H9 (cell line): ENCODE results near the gene CT83. TPM values are rescaled to one million over a fixed set of nuclear protein-coding genes. Genes with fewer than 3 reads are reported as not detected.

Source experiments
- DNase-seq: peaks from one replicate; pipeline ENCODE4 v3.0.0-alpha.2; 2017
- H2AFZ ChIP-seq: one replicate; pipeline ENCODE4 v1.6.1; 2013; ENCODE audit warnings: mild to moderate bottlenecking, low read length, control low read depth, moderate library complexity
- H2AK5ac ChIP-seq: 2 replicates; pipeline ENCODE4 v1.6.1; 2013; ENCODE audit warnings: low read length, control low read depth, mixed read lengths; ENCODE audit not compliant: insufficient read length
- H2BK120ac ChIP-seq: one replicate; pipeline ENCODE4 v1.6.1; 2013; ENCODE audit warnings: low read depth, mild to moderate bottlenecking, low read length, control low read depth, inconsistent platforms; ENCODE audit not compliant: poor library complexity, severe bottlenecking
- H2BK12ac ChIP-seq: 2 replicates; pipeline ENCODE4 v1.6.1; 2013; ENCODE audit warnings: low read length, control low read depth, mixed read lengths, low read depth; ENCODE audit not compliant: insufficient read length
- H2BK15ac ChIP-seq: 2 replicates; pipeline ENCODE4 v1.6.1; 2013; ENCODE audit warnings: low read depth, low read length, control low read depth
- H2BK20ac ChIP-seq: one replicate; pipeline ENCODE4 v1.6.1; 2013; ENCODE audit warnings: low read depth, mild to moderate bottlenecking, low read length, control low read depth, inconsistent platforms; ENCODE audit not compliant: poor library complexity, severe bottlenecking
- H2BK5ac ChIP-seq: 2 replicates; pipeline ENCODE4 v1.6.1; 2013; ENCODE audit warnings: low read length, control low read depth, mixed read lengths; ENCODE audit not compliant: insufficient read length
- H3K14ac ChIP-seq: 2 replicates; pipeline ENCODE4 v1.6.1; 2013; ENCODE audit warnings: low read length, control low read depth; ENCODE audit not compliant: insufficient read depth
- H3K18ac ChIP-seq: 2 replicates; pipeline ENCODE4 v1.6.1; 2013; ENCODE audit warnings: low read depth, mild to moderate bottlenecking, mixed read lengths, low read length, control low read depth; ENCODE audit not compliant: insufficient read length
- H3K23ac ChIP-seq: 2 replicates; pipeline ENCODE4 v1.6.1; 2013; ENCODE audit warnings: low read length, control low read depth, mixed read lengths, low read depth; ENCODE audit not compliant: insufficient read length
- H3K23me2 ChIP-seq: 2 replicates; pipeline ENCODE4 v1.6.1; 2013; ENCODE audit warnings: low read depth, mild to moderate bottlenecking, mixed read lengths, low read length, control low read depth; ENCODE audit not compliant: insufficient read length, poor library complexity, severe bottlenecking
- H3K27ac ChIP-seq: 2 replicates; pipeline ENCODE4 v1.5.1; 2013; ENCODE audit warnings: low read length, control low read depth, mixed read lengths, low read depth; ENCODE audit not compliant: insufficient read length
- H3K27me3 ChIP-seq: 2 replicates; pipeline ENCODE4 v1.6.1; 2013; ENCODE audit warnings: low read length, control low read depth, inconsistent platforms; ENCODE audit not compliant: insufficient read depth
- H3K4ac ChIP-seq: 2 replicates; pipeline ENCODE4 v1.6.1; 2013; ENCODE audit warnings: low read depth, mild to moderate bottlenecking, control low read depth, inconsistent platforms, low read length, moderate library complexity
- H3K4me1 ChIP-seq: 2 replicates; pipeline ENCODE4 v1.6.1; 2013; ENCODE audit warnings: low read length, control low read depth, inconsistent platforms; ENCODE audit not compliant: insufficient read depth
- H3K4me2 ChIP-seq: 2 replicates; pipeline ENCODE4 v1.6.1; 2013; ENCODE audit warnings: low read length, control low read depth, mixed read lengths; ENCODE audit not compliant: insufficient read length, insufficient read depth
- H3K56ac ChIP-seq: 2 replicates; pipeline ENCODE4 v1.6.1; 2013; ENCODE audit warnings: low read depth, mild to moderate bottlenecking, mixed read lengths, low read length, control low read depth; ENCODE audit not compliant: insufficient read length
- H3K79me1 ChIP-seq: 2 replicates; pipeline ENCODE4 v1.6.1; 2013; ENCODE audit warnings: low read depth, mild to moderate bottlenecking, moderate library complexity, low read length, control low read depth, inconsistent platforms; ENCODE audit not compliant: insufficient read depth, poor library complexity, severe bottlenecking
- H3K79me2 ChIP-seq: 2 replicates; pipeline ENCODE4 v1.6.1; 2013; ENCODE audit warnings: low read length, control low read depth, inconsistent platforms; ENCODE audit not compliant: insufficient read depth
- H3K9ac ChIP-seq: 2 replicates; pipeline ENCODE4 v1.6.1; 2013; ENCODE audit warnings: low read length, control low read depth, mixed read lengths; ENCODE audit not compliant: insufficient read length; ENCODE audit errors: extremely low read depth
- H3K9me3 ChIP-seq: one replicate; pipeline ENCODE4 v1.6.1; 2013; ENCODE audit warnings: low read depth, low read length, inconsistent platforms; ENCODE audit not compliant: control insufficient read depth
- H3T11ph ChIP-seq: one replicate; pipeline ENCODE4 v1.6.1; 2013; ENCODE audit warnings: mild to moderate bottlenecking, low read length, control low read depth, inconsistent platforms
- H4K20me1 ChIP-seq: one replicate; pipeline ENCODE4 v1.6.1; 2013; ENCODE audit not compliant: control insufficient read depth, insufficient read length, insufficient read depth
- H4K5ac ChIP-seq: 2 replicates; pipeline ENCODE4 v1.6.1; 2013; ENCODE audit warnings: low read depth, mild to moderate bottlenecking, mixed read lengths, low read length, control low read depth; ENCODE audit not compliant: insufficient read length
- H4K8ac ChIP-seq: replicated peaks from 2 replicates; pipeline ENCODE4 v1.6.1; 2013; ENCODE audit warnings: low read length, control low read depth, mixed read lengths, low read depth; ENCODE audit not compliant: insufficient read length
- H4K91ac ChIP-seq: 2 replicates; pipeline ENCODE4 v1.6.1; 2013; ENCODE audit warnings: low read depth, mild to moderate bottlenecking, moderate library complexity, mixed read lengths, low read length, control low read depth; ENCODE audit not compliant: insufficient read length
- H3K27ac Mint-ChIP-seq, 3 experiments: 2 replicates in 2 of 3; 3 replicates in 1 of 3; pipeline ENCODE4 v1.8.0; 2020 to 2021; ENCODE audit warnings: mixed read lengths in 3 of 3, mild to moderate bottlenecking in 1 of 3, moderate library complexity in 1 of 3
- H3K27me3 Mint-ChIP-seq: 2 replicates; pipeline ENCODE4 v1.8.0; 2021; ENCODE audit warnings: low read depth, mild to moderate bottlenecking, moderate library complexity, mixed read lengths
- H3K36me3 Mint-ChIP-seq, 3 experiments: 2 replicates in 2 of 3; 3 replicates in 1 of 3; pipeline ENCODE4 v1.8.0; 2020 to 2021; ENCODE audit warnings: low read depth in 3 of 3, mixed read lengths in 3 of 3; ENCODE audit not compliant: insufficient read depth in 1 of 3
- H3K4me1 Mint-ChIP-seq, 2 experiments: 2 replicates each; pipeline ENCODE4 v1.8.0; 2020; ENCODE audit warnings: mixed read lengths in 2 of 2
- H3K4me3 Mint-ChIP-seq, 2 experiments: 2 replicates in 1 of 2; 3 replicates in 1 of 2; pipeline ENCODE4 v1.8.0; 2020 to 2021; ENCODE audit warnings: mild to moderate bottlenecking in 2 of 2, mixed read lengths in 2 of 2, moderate library complexity in 1 of 2
- H3K9me3 Mint-ChIP-seq, 2 experiments: 2 replicates in 1 of 2; 3 replicates in 1 of 2; pipeline ENCODE4 v1.8.0; 2020; ENCODE audit warnings: mild to moderate bottlenecking in 2 of 2, mixed read lengths in 2 of 2, moderate library complexity in 1 of 2
- CTCF ChIP-seq: fragments of 200-600 bp; sonication (generic); conservative IDR thresholded peaks from 3 replicates; pipeline ENCODE4 v1.8.0; 2021; ENCODE audit warnings: antibody characterized with exemption, mild to moderate bottlenecking
- WGBS: extraction: QIAGEN DNeasy Blood & Tissue Kit; methylation state at CpG from one replicate; pipeline ENCODE4 v1.1.7; 2013; ENCODE audit warnings: missing lambda C conversion rate, low lambda C conversion rate, mixed read lengths; ENCODE audit not compliant: insufficient read length; ENCODE audit errors: extremely low coverage; 5-methylcytosine and 5-hydroxymethylcytosine counted together
- total RNA-seq: library from RNA; stranded (reverse); gene quantifications from 2 replicates; pipeline ENCODE4 v1.2.1, GENCODE V29; 2021

Gene CT83
- total RNA-seq, 1 experiment from 2014 or later, result not detected

DNA sequence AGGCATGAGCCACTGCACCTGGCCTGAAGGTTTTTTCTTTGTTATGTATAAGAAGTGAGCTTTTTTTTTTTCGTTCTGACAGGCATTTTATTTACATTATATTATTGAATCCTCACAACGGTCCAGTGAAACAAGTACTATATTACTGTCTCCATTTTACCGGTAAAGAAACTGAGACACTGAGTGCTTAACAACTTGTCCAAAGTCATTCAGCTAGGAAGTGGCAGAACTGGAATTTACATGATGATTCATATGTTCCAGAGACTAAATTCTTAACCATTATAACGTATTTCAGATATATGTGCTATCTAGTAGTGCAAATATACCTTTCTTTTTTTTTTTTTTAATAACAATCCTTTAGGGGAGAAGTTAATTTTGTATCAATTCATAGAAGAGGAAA lies 44.8 kb downstream of the CT83 start:
- Histone ChIP-seq H2BK12ac (no peak overlapping the region), H4K20me1 (no peaks in the 10 kb centered on the region), H4K8ac (no peak overlapping the region), H2AK5ac (no peak overlapping the region), H3K79me2 (no peaks in the 10 kb centered on the region), H3K4me2 (no peak overlapping the region), H2AFZ (no peak overlapping the region), H2BK20ac (no peak overlapping the region), H3K23me2 (no peaks in the 10 kb centered on the region), H3K9me3 (no peaks in the 10 kb centered on the region), H3T11ph (no peak overlapping the region), H3K14ac (no peak overlapping the region), H3K9ac (no peak overlapping the region), H3K23ac (no peak overlapping the region), H3K4ac (no peak overlapping the region), H3K79me1 (no peaks in the 10 kb centered on the region), H4K91ac (no peak overlapping the region), H3K27ac (no peak overlapping the region), H3K27me3 (no peaks in the 10 kb centered on the region), H3K56ac (no peak overlapping the region), H4K5ac (no peak overlapping the region), H2BK120ac (no peak overlapping the region), H3K4me1 (no peaks in the 10 kb centered on the region), H2BK15ac (no peak overlapping the region), H2BK5ac (no peak overlapping the region), H3K18ac (no peak overlapping the region)
- Mint-ChIP-seq H3K9me3 (peaks cover 0 to 3% of the 10 kb centered on the region in 2 experiments; a peak in 2 of 5 replicates), H3K27me3 (no peaks in the 10 kb centered on the region), H3K4me3 (no peak overlapping the region), H3K36me3 (no peaks in the 10 kb centered on the region), H3K4me1 (no peaks in the 10 kb centered on the region), H3K27ac (no peak overlapping the region)
- no peak for DNase-seq
- no peak for TF ChIP-seq CTCF
- WGBS, result no CpG with 5 or more reads among the region's 4 CpGs
